K562 (cell line): ENCODE measurements around the gene FYB1. TPM values are rescaled to one million over a fixed set of nuclear protein-coding genes. Genes with fewer than 3 reads are reported as not detected.
A peak's percentile ranks its signal among the peaks of the same experiment; 100 is the strongest.

ENCODE experiments used
- BRF1 ChIP-seq: IDR thresholded peaks from 3 replicates; pipeline ENCODE4 v1.6.1; 2011; ENCODE audit warnings: borderline replicate concordance, mild to moderate bottlenecking; ENCODE audit not compliant: insufficient read length; ENCODE audit errors: extremely low read depth
- CBX3 ChIP-seq, 2 experiments: IDR thresholded peaks; 1 replicate in 1 of 2; 2 replicates in 1 of 2; pipeline ENCODE4 v1.6.1; 2012; ENCODE audit warnings: inconsistent platforms in 2 of 2, low read length in 2 of 2, borderline replicate concordance in 1 of 2, control low read depth in 1 of 2
- CSDE1 ChIP-seq, 2 experiments: fragments of 450-650 bp; IDR thresholded peaks; 2 replicates each; pipeline ENCODE4 v1.6.1; 2016; ENCODE audit warnings: mild to moderate bottlenecking in 1 of 2
- DNMT1 ChIP-seq: fragments of 450-650 bp; IDR thresholded peaks from 2 replicates; pipeline ENCODE4 v1.6.1; 2016; ENCODE audit warnings: antibody characterized with exemption, mild to moderate bottlenecking
- ELF1 ChIP-seq: fragments of 200-800 bp; sonication (Bioruptor generic); IDR thresholded peaks from 2 replicates; pipeline ENCODE4 v1.6.1; 2016; ENCODE audit warnings: missing genetic modification characterization, missing compliant biosample characterization
- EZH2 ChIP-seq: IDR thresholded peaks from 2 replicates; pipeline ENCODE4 v1.6.1; 2012; ENCODE audit warnings: low read depth, mild to moderate bottlenecking, inconsistent platforms, low read length, borderline replicate concordance
- FOSL1 ChIP-seq: fragments of 200-800 bp; sonication (Bioruptor generic); conservative IDR thresholded peaks from 2 replicates; pipeline ENCODE4 v1.6.1; 2016; ENCODE audit warnings: missing genetic modification characterization, missing compliant biosample characterization
- FOXJ2 ChIP-seq: fragments of 200-800 bp; sonication (Bioruptor generic); IDR thresholded peaks from 2 replicates; pipeline ENCODE4 v1.6.1; 2016; ENCODE audit warnings: missing genetic modification characterization, missing compliant biosample characterization
- MTA3 ChIP-seq: fragments of 450-650 bp; formaldehyde crosslinking; IDR thresholded peaks from 2 replicates; pipeline ENCODE4 v1.6.1; 2017; ENCODE audit warnings: mild to moderate bottlenecking, borderline replicate concordance
- NCOA1 ChIP-seq: fragments of 450-650 bp; IDR thresholded peaks from 2 replicates; pipeline ENCODE4 v1.6.1; 2016; ENCODE audit warnings: low read depth
- PHF21A ChIP-seq: fragments of 450-650 bp; IDR thresholded peaks from 2 replicates; pipeline ENCODE4 v1.6.1; 2017; ENCODE audit warnings: low read depth, borderline replicate concordance
- PKNOX1 ChIP-seq: fragments of 450-650 bp; IDR thresholded peaks from 2 replicates; pipeline ENCODE4 v1.6.1; 2016
- POLR2A ChIP-seq: fragments of 450-650 bp; conservative IDR thresholded peaks from 2 replicates; pipeline ENCODE4 v1.6.1; 2016
- POLR2H ChIP-seq: IDR thresholded peaks from 2 replicates; pipeline ENCODE4 v1.6.1; 2016; ENCODE audit warnings: missing genetic modification characterization, low read depth, mild to moderate bottlenecking, control low read depth, missing compliant biosample characterization, moderate library complexity
- PTRF ChIP-seq: fragments of 450-650 bp; IDR thresholded peaks from 2 replicates; pipeline ENCODE4 v1.6.1; 2016; ENCODE audit warnings: mild to moderate bottlenecking, missing genetic modification characterization, missing compliant biosample characterization
- RBM15 ChIP-seq: fragments of 200-400 bp; formaldehyde crosslinking; IDR thresholded peaks from 2 replicates; pipeline ENCODE4 v1.6.1; 2018; ENCODE audit warnings: mild to moderate bottlenecking, low read length, moderate library complexity; ENCODE audit not compliant: insufficient read depth
- SIX5 ChIP-seq, 2 experiments: IDR thresholded peaks; 2 replicates each; pipeline ENCODE4 v1.6.1; 2011; ENCODE audit warnings: low read length in 2 of 2, borderline replicate concordance in 1 of 2, low read depth in 1 of 2, mild to moderate bottlenecking in 1 of 2, moderate library complexity in 1 of 2; ENCODE audit not compliant: insufficient read depth in 1 of 2
- SNIP1 ChIP-seq: fragments of 450-650 bp; IDR thresholded peaks from 2 replicates; pipeline ENCODE4 v1.7.1; 2017; ENCODE audit warnings: low read depth, mild to moderate bottlenecking
- SRSF3 ChIP-seq: fragments of 200-400 bp; formaldehyde crosslinking; IDR thresholded peaks from 2 replicates; pipeline ENCODE4 v1.6.1; 2016; ENCODE audit warnings: mild to moderate bottlenecking, low read length, moderate library complexity; ENCODE audit not compliant: insufficient read depth
- STAT6 ChIP-seq: sonication (generic); formaldehyde crosslinking; IDR thresholded peaks from 2 replicates; pipeline ENCODE4 v1.8.1; 2023; ENCODE audit warnings: mild to moderate bottlenecking, missing genetic modification reagents
- TAF15 ChIP-seq: fragments of 200-400 bp; formaldehyde crosslinking; IDR thresholded peaks from 2 replicates; pipeline ENCODE4 v1.6.1; 2017; ENCODE audit warnings: mild to moderate bottlenecking, low read depth, low read length, moderate library complexity
- TAL1 ChIP-seq: fragments of 450-650 bp; IDR thresholded peaks from 2 replicates; pipeline ENCODE4 v1.6.1; 2016; ENCODE audit warnings: mild to moderate bottlenecking
- TGIF2 ChIP-seq: sonication (generic); formaldehyde crosslinking; IDR thresholded peaks from 2 replicates; pipeline ENCODE4 v1.8.1; 2022; ENCODE audit warnings: mild to moderate bottlenecking, missing genetic modification reagents, moderate library complexity
- ZC3H4 ChIP-seq: sonication (generic); formaldehyde crosslinking; IDR thresholded peaks from 2 replicates; pipeline ENCODE4 v1.9.0; 2021; ENCODE audit warnings: missing genetic modification reagents, borderline replicate concordance
- ZFP36 ChIP-seq: fragments of 150-350 bp; IDR thresholded peaks from 2 replicates; pipeline ENCODE4 v1.6.1; 2018; ENCODE audit warnings: low read length, low read depth; ENCODE audit not compliant: partially characterized antibody
- ZNF3 ChIP-seq: fragments of 250-450 bp; sonication (Bioruptor Pico); IDR thresholded peaks from 2 replicates; pipeline ENCODE4 v1.5.0; 2021; ENCODE audit warnings: mild to moderate bottlenecking, moderate library complexity
- polyA plus RNA-seq, 8 experiments: library from polyadenylated mRNA; depleted of rRNA in 4 of 8; stranded (reverse) in 5 of 8; unstranded in 3 of 8; fragments of >200 nt; fragmentation: Nextera tagmentation in 2 of 8; fragmentation: Illumina TruSeq in 1 of 8; extraction: Ambion mirVana in 2 of 8; extraction: Trizol in 1 of 8; gene quantifications; 2 replicates each; pipeline versions ENCODE4 v1.2.1 to v1.2.3, GENCODE V29; 2011 to 2014; ENCODE audit warnings: inconsistent platforms in 1 of 8, missing spikeins in 1 of 8
- total RNA-seq, 7 experiments: library from RNA; depleted of rRNA in 6 of 7; stranded (reverse); fragments of >200 nt in 6 of 7; fragmentation: Illumina TruSeq in 2 of 7; extraction: Trizol in 2 of 7; gene quantifications; 2 replicates each; pipeline versions ENCODE4 v1.2.1 to v1.2.3, GENCODE V29; 2011 to 2021; ENCODE audit warnings: low replicate concordance in 1 of 7
- TF ChIP-seq, protein P1 (sequence below): fragments of 250-450 bp; sonication (Bioruptor Pico); IDR thresholded peaks from 2 replicates; pipeline ENCODE4 v1.8.0; 2021; ENCODE audit warnings: moderate library complexity, mild to moderate bottlenecking, inconsistent platforms

Gene FYB1
- total and polyA plus RNA-seq, 9 of the 15 experiments (the other 6 are each of a cell fraction or from before 2014, with no cell fraction given), result 4.7 to 31.5 (median 9.7) TPM

DNA sequence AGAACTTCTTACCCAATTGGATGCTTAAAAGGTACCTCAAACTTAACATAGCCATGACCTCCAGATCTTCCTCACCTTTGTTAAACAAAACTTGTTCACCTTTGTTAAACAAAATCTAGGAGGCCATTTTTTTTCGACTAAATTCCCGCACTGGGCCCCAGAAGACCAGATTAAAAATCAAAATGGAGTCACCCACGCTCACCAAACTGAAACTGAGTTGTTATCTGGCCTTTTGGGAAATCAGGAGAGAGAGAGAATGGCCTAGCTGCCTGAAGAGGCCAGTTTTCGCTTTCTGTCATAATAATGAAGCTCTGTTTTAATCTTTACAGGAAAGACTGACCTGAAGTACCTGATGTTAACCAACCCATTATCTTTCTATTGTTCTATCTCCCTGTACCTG, 69.4 kb downstream of the FYB1 start (continued):
- TF ChIP-seq EZH2 (no peak), CSDE1 (IDR thresholded peaks at IDR 0.05) (no peak), ZFP36 (no peak), RBM15 (no peak), TAL1 (no peak), TAF15 (no peak), CBX3 (IDR thresholded peaks at IDR 0.05; ENCODE audit: borderline replicate concordance in 1 of 2, low read length in 2 of 2) (no peak), SIX5 (IDR thresholded peaks at IDR 0.05; ENCODE audit: borderline replicate concordance in 1 of 2, insufficient read depth in 1 of 2, low read depth in 1 of 2, low read length in 2 of 2) (no peak), TGIF2 (CRISPR knock-in tag) (no peak), FOXJ2 (tag) (no peak), MTA3 (no peak), PTRF (tag) (peak; percentile 91), DNMT1 (no peak), BRF1 (no peak), ZC3H4 (CRISPR knock-in tag) (no peak), POLR2H (no peak; the same call in 1 of the 2 replicates), PKNOX1 (no peak), SNIP1 (no peak), POLR2A (no peak), ELF1 (tag) (no peak), NCOA1 (no peak), STAT6 (CRISPR knock-in tag) (no peak), SRSF3 (no peak), ZNF3 (CRISPR knock-in tag) (no peak), PHF21A (no peak), FOSL1 (tag) (no peak)
- TF ChIP-seq, protein P1, sequence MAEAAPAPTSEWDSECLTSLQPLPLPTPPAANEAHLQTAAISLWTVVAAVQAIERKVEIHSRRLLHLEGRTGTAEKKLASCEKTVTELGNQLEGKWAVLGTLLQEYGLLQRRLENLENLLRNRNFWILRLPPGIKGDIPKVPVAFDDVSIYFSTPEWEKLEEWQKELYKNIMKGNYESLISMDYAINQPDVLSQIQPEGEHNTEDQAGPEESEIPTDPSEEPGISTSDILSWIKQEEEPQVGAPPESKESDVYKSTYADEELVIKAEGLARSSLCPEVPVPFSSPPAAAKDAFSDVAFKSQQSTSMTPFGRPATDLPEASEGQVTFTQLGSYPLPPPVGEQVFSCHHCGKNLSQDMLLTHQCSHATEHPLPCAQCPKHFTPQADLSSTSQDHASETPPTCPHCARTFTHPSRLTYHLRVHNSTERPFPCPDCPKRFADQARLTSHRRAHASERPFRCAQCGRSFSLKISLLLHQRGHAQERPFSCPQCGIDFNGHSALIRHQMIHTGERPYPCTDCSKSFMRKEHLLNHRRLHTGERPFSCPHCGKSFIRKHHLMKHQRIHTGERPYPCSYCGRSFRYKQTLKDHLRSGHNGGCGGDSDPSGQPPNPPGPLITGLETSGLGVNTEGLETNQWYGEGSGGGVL (CRISPR knock-in tag), result peak; percentile 79; the same call in 1 of the 2 replicates
